Stimulated activated naive B cell treated with anti-CD40 and anti-IgM and Interleukin-4, amounts not matched to agents 10 μg/mL and 1 μg/mL and 100 μg/mL, for 72 hours (primary cell): ENCODE measurements around the gene NLRP9.
"Not testable (repeated sequence)": the region's sequence is repeated elsewhere in the genome, so short reads cannot be mapped to it uniquely, and the experiment has no call there.

Experiments
- ATAC-seq, 2 donors: fragments of 150-1000 bp; cut with Tn5 transposase; replicated peaks; 2 replicates each; pipeline ENCODE4 v1.10.0; 2021; ENCODE audit warnings: moderate library complexity in 1 of 2
- DNase-seq: peaks from one replicate; pipeline ENCODE4 v3.0.0; 2021
- H3K27ac Mint-ChIP-seq: one replicate; pipeline ENCODE4 v1.8.0; 2022; ENCODE audit warnings: mild to moderate bottlenecking, mixed read lengths
- H3K27me3 Mint-ChIP-seq, 2 donors: one replicate each; pipeline ENCODE4 v1.8.0; 2022; ENCODE audit warnings: mixed read lengths in 2 of 2
- H3K36me3 Mint-ChIP-seq, 2 donors: one replicate each; pipeline ENCODE4 v1.8.0; 2022; ENCODE audit warnings: mixed read lengths in 2 of 2, mild to moderate bottlenecking in 1 of 2
- H3K4me1 Mint-ChIP-seq, 2 donors: one replicate each; pipeline ENCODE4 v1.8.0; 2022; ENCODE audit warnings: mixed read lengths in 2 of 2, mild to moderate bottlenecking in 1 of 2
- H3K4me3 Mint-ChIP-seq, 2 donors: one replicate each; pipeline ENCODE4 v1.8.0; 2022; ENCODE audit warnings: mild to moderate bottlenecking in 2 of 2, mixed read lengths in 2 of 2, moderate library complexity in 1 of 2
- H3K9me3 Mint-ChIP-seq, 2 donors: one replicate each; pipeline ENCODE4 v1.8.0; 2022; ENCODE audit warnings: mixed read lengths in 2 of 2, mild to moderate bottlenecking in 1 of 2

The NLRP9 gene

DNA sequence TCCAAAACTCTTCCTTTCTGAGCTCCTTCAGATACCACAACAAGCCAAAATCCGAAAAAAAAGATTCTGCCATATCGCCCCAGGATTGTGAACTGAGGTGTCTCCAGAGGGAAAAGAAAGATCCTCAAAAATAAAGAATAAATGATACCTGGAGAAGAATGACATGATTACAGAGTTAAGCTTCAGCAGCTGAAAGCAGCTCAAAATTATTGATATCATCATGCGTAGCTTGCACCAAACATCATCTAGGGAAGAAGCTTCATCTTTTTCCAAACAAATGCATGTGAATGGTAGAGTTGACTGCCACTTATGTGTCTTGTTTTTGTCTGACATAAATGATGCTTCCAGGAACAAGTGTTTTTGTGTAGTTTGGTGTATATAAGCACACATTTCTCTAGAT lies at the start of gene NLRP9:
NLRP9 (minus strand) TSS at position 101 of the 400 bp plus-strand sequence; CDS start at position 73, 28 bp downstream.
- DNase-seq (no peak), ATAC-seq (no peak)
- H3K27ac Mint-ChIP-seq = no peak within 1 kb of the TSS
- H3K4me3 Mint-ChIP-seq = no peak within 1 kb of the TSS
- H3K27me3 Mint-ChIP-seq = peaks cover 4 to 12% of the 10 kb centered on the region in 2 donors
- H3K4me1 Mint-ChIP-seq = no peaks in the 10 kb centered on the region
- H3K36me3 Mint-ChIP-seq = no peaks in the 10 kb centered on the region
- no peaks in the 10 kb centered on the region for H3K9me3 Mint-ChIP-seq

DNA sequence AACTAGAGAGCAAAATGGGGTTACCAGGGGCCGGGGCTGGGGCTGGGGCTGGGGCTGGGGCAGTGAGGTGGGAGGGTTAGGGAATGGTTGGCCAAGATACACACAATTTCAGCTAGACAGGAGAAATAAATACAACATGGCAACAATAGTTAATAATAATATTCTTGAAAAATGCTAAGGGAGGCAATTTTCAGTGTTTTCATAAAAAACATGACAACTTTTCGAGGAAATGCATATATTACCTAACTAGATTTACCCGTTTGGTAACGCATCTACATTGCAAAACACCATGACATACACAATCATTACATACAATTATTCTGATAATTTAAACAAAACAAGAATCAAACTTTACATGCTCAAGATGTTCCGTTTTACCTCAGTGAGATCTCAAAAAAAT lies 42.9 kb upstream of the NLRP9 start:
- H3K4me1 Mint-ChIP-seq = no peaks in the 10 kb centered on the region
- H3K4me3 Mint-ChIP-seq = no peak overlapping the region
- H3K9me3 Mint-ChIP-seq = no peaks in the 10 kb centered on the region
- no peak for DNase-seq
- no peaks in the 10 kb centered on the region for H3K36me3 Mint-ChIP-seq
- no peak overlapping the region for H3K27ac Mint-ChIP-seq
- peaks cover 36 to 56% of the 10 kb centered on the region in 2 donors for H3K27me3 Mint-ChIP-seq
- ATAC-seq = no peak

DNA sequence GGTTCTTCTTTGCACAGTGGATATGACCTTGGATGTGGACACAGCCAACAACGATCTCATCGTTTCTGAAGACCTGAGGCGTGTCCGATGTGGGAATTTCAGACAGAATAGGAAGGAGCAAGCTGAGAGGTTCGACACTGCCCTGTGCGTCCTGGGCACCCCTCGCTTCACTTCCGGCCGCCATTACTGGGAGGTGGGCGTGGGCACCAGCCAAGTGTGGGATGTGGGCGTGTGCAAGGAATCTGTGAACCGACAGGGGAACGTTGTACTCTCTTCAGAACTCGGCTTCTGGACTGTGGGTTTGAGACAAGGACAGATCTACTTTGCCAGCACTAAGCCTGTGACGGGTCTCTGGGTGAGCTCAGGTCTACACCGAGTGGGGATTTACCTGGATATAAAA lies 40.1 kb upstream of the NLRP9 start:
- DNase-seq = no peak
- no peaks in the 10 kb centered on the region for H3K4me1 Mint-ChIP-seq
- H3K27me3 Mint-ChIP-seq = peaks cover 42 to 70% of the 10 kb centered on the region in 2 donors
- no peak for ATAC-seq
- no peak overlapping the region for H3K4me3 Mint-ChIP-seq
- H3K27ac Mint-ChIP-seq = no peak overlapping the region
- H3K36me3 Mint-ChIP-seq = no peaks in the 10 kb centered on the region
- no peaks in the 10 kb centered on the region for H3K9me3 Mint-ChIP-seq

DNA sequence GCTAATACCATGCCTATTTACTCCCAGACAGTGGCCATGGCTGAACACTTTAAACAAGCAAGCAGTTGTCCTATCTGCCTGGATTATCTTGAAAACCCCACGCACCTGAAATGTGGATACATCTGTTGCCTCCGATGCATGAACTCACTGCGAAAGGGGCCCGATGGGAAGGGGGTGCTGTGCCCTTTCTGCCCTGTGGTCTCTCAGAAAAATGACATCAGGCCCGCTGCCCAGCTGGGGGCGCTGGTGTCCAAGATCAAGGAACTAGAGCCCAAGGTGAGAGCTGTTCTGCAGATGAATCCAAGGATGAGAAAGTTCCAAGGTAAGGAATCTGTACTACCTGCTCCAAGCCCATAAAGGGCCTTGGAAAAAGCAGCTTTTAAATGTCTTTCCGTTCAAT lies 39.3 kb upstream of the NLRP9 start:
- no peak overlapping the region for H3K27ac Mint-ChIP-seq
- H3K36me3 Mint-ChIP-seq = no peaks in the 10 kb centered on the region
- no peaks in the 10 kb centered on the region for H3K4me1 Mint-ChIP-seq
- no peaks in the 10 kb centered on the region for H3K9me3 Mint-ChIP-seq
- peaks cover 42 to 62% of the 10 kb centered on the region in 2 donors for H3K27me3 Mint-ChIP-seq
- no peak for DNase-seq
- ATAC-seq = no peak
- no peak overlapping the region for H3K4me3 Mint-ChIP-seq

DNA sequence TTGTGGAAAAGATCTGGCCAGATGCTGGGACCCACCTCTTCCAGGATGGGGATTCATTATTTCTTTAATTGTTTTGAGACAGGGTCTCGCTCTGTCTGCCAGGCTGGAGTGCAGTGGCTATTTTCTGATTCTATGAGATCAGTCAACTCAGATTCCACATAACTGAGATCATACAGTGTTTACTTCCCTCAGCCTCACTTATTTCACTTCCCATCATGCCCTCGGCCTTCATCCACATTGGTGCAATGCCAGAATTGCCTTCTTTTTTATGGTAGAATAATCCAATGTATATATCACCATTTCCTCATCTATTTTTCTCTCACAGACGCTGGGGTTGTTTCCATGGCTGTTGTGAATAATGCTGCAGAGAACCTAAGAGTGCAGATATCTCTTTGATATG lies 31.4 kb upstream of the NLRP9 start:
- not testable (repeated sequence) for H3K27ac Mint-ChIP-seq, H3K4me1 Mint-ChIP-seq, H3K36me3 Mint-ChIP-seq, DNase-seq, ATAC-seq, H3K4me3 Mint-ChIP-seq
- Mint-ChIP-seq H3K27me3 (peaks cover 24 to 29% of the 10 kb centered on the region in 2 donors), H3K9me3 (peaks cover 8 to 10% of the 10 kb centered on the region in 2 donors)

DNA sequence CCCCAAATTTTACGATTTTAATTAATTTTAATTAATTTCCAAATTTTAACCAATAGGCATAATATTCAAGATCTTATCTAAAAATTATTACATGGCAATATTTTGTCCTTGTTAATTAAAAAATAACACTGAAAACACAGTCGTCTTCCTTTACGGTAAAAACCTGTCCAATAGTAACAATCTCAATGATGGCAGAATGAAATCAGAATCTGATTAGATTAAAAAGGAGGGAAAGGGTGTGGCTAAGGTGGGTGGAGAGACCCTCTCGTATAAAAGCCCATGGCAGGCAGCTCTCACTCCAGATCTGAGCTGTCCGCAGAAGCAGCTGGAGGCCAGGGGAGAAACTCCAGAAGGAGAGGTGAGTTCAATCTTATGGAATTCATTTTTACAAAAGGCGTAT lies 30.6 kb upstream of the NLRP9 start, which contains the start of gene RFPL4AL1:
RFPL4AL1 (plus strand) TSS at position 301 of the 400 bp plus-strand sequence. CDS start 2,687 bp downstream, outside the sequence.
- not testable (repeated sequence) for H3K27ac Mint-ChIP-seq, H3K36me3 Mint-ChIP-seq, DNase-seq, ATAC-seq, H3K4me1 Mint-ChIP-seq, H3K4me3 Mint-ChIP-seq
- Mint-ChIP-seq H3K9me3 (peaks cover 8 to 10% of the 10 kb centered on the region in 2 donors), H3K27me3 (peaks cover 24 to 28% of the 10 kb centered on the region in 2 donors)

DNA sequence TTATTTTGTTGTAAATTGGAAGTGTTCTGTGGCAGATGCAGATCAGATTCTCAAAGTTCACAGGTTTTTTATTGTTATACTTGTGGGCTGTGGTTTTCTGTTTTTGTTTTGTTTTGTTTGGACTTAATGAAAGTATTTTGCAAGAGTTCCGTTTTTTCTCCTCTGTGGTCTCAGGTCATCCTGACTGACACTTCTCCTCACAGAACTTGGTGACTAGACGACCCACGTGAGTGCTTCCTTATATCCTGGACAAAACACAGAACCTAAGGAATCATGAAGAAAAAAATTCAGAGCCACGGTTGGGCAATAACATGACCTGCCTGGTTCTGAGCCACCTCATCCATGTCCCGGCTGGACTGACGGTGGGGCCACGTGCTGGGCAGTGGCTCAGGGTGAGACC lies 28.3 kb upstream of the NLRP9 start:
- no peak for DNase-seq
- no peak for ATAC-seq
- no peaks in the 10 kb centered on the region for H3K4me1 Mint-ChIP-seq
- peaks cover 8 to 10% of the 10 kb centered on the region in 2 donors for H3K9me3 Mint-ChIP-seq
- peaks cover 23 to 24% of the 10 kb centered on the region in 2 donors for H3K27me3 Mint-ChIP-seq
- H3K36me3 Mint-ChIP-seq = no peaks in the 10 kb centered on the region
- H3K27ac Mint-ChIP-seq = no peak overlapping the region
- no peak overlapping the region for H3K4me3 Mint-ChIP-seq

DNA sequence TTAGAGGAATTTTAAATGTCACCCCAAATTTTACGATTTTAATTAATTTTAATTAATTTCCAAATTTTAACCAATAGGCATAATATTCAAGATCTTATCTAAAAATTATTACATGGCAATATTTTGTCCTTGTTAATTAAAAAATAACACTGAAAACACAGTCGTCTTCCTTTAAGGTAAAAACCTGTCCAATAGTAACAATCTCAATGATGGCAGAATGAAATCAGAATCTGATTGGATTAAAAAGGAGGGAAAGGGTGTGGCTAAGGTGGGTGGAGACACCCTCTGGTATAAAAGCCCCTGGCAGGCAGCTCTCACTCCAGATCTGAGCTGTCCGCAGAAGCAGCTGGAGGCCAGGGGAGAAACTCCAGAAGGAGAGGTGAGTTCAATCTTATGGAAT lies 20.6 kb upstream of the NLRP9 start, which contains the start of gene RFPL4A:
RFPL4A (plus strand) TSS at position 301 of the 400 bp plus-strand sequence. CDS start 2,704 bp downstream, outside the sequence.
- not testable (repeated sequence) for ATAC-seq, H3K9me3 Mint-ChIP-seq, H3K4me3 Mint-ChIP-seq, H3K36me3 Mint-ChIP-seq, H3K4me1 Mint-ChIP-seq, H3K27ac Mint-ChIP-seq, DNase-seq
- H3K27me3 Mint-ChIP-seq = peaks cover 18 to 24% of the 10 kb centered on the region in 2 donors

DNA sequence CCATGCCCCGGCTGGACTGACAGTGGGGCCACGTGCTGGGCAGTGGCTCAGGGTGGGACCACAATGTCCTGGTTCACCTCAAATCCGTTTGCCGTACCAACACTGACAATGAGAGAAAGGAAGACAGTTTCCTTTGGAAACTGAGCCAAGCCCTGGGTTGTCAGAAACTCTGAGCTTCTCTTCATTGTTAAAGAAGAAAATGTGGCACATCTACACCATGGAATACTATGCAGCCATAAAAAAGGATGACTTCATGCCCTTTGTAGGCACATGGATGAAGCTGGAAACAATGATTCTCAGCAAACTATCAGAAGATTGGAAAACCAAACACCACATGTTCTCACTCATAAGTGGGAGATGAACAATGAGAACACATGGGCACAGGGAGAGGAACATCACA lies 18.6 kb upstream of the NLRP9 start:
- H3K9me3 Mint-ChIP-seq, ATAC-seq, H3K4me1 Mint-ChIP-seq, H3K4me3 Mint-ChIP-seq, H3K36me3 Mint-ChIP-seq, DNase-seq, H3K27ac Mint-ChIP-seq: not testable (repeated sequence)
- peaks cover 22 to 33% of the 10 kb centered on the region in 2 donors for H3K27me3 Mint-ChIP-seq

DNA sequence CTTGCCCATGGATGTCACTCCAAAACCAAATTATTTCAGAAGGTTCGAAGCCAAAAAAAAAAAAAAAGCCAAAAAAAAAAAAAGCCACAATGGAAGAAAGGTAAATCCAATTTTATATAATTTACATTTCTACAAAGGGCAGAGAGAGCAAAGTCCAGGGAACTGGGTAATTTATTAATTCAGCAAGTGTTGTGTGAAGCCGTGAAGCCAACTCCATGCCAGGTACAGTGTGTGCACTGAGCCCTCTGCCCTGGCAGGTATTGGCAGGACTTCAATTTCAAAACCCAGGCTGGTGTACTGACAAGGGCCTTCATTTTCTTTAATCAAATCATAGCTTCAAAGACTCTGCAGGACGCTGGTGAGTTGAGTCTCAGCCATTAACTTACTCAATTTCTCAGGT lies 15.2 kb upstream of the NLRP9 start:
- Mint-ChIP-seq H3K27ac (no peak overlapping the region), H3K4me1 (no peaks in the 10 kb centered on the region), H3K36me3 (no peaks in the 10 kb centered on the region), H3K9me3 (peaks cover 0 to 4% of the 10 kb centered on the region in 2 donors), H3K4me3 (no peak overlapping the region), H3K27me3 (peaks cover 17 to 26% of the 10 kb centered on the region in 2 donors)
- ATAC-seq = no peak
- no peak for DNase-seq

DNA sequence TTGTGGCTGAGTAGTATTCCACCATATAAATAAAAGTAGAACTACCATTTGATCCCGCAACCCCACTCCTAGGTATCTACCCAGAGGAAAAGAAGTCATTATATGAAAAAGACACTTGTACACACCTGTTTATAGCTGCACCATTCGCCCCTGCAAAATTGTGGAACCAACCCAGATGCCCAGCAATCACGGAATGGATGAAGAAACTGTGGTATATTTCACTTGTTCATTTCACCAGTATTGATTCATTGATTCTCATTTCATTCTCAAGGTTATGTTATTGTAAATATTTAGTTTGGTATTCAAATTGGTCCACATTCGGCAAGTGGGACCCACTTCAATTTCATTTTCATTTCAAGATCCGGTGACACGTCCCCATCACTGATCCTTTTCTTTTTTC lies 12.5 kb upstream of the NLRP9 start:
- H3K27me3 Mint-ChIP-seq = peaks cover 8 to 15% of the 10 kb centered on the region in 2 donors
- no peak overlapping the region for H3K4me3 Mint-ChIP-seq
- no peak overlapping the region for H3K27ac Mint-ChIP-seq
- no peak for ATAC-seq
- no peaks in the 10 kb centered on the region for H3K9me3 Mint-ChIP-seq
- no peak for DNase-seq
- no peaks in the 10 kb centered on the region for H3K36me3 Mint-ChIP-seq
- H3K4me1 Mint-ChIP-seq = no peaks in the 10 kb centered on the region

DNA sequence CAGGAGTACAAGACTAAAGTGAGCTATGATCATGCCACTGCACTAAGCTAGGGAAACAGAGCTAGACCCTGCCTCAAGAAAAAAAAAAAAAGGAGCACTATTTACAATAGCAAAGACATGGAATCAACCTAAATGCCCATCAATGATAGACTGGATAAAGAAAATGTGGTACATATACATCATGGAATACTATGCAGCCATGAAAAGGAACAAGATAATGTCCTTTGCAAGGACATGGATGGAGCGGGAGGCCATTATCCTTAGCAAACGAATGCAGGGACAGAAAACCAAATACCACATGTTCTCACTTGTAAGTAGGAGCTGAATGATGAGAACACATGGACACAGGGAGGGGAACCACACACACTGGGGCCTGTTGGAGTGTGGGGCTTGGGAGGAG lies 7.8 kb downstream of the NLRP9 start:
- H3K27ac Mint-ChIP-seq, ATAC-seq, H3K4me1 Mint-ChIP-seq, H3K9me3 Mint-ChIP-seq, H3K27me3 Mint-ChIP-seq, H3K36me3 Mint-ChIP-seq, DNase-seq, H3K4me3 Mint-ChIP-seq: not testable (repeated sequence)

DNA sequence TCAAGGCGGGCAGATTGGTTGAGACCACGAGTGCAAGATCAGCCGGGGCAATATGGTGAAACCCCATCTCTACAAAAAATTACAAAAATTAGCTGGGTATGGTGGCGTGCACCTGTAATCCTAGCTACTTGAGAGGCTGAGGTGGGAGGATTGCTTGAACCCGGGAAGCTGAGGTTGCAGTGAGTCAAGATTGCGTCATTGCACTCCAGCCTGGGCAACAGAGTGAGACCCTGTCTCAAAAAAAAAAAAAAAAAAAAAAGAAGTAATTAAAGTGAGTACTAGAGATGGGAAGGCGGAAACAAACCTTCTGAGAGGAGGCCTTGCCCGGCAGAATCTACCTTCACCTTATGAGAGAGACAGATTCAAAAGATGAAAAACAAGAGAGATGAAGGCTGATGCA lies 14.7 kb downstream of the NLRP9 start:
- H3K36me3 Mint-ChIP-seq = peaks cover 3 to 7% of the 10 kb centered on the region in 2 donors
- H3K9me3 Mint-ChIP-seq = peaks cover 17 to 22% of the 10 kb centered on the region in 2 donors
- peaks cover 37 to 41% of the 10 kb centered on the region in 2 donors for H3K27me3 Mint-ChIP-seq

DNA sequence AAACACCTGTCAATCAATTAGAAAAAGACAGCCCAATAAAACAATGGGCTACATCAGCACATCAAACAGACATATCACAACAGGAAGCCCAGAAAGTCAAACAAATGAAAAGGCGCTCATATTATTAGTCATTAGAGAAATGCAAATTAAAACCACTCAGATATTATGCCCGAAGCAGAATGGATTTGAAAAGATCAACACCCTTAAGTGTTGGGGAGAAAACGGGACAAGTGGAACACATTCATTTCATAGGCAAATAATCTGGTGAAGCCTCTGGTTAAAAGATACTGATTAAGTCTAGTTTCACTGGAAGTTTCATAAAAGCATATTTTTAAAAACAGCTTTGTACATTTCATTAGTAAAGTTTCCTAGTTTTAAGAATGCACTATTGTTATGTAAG lies 17.4 kb downstream of the NLRP9 start:
- peaks cover 48 to 64% of the 10 kb centered on the region in 2 donors for H3K27me3 Mint-ChIP-seq
- H3K4me1 Mint-ChIP-seq = no peaks in the 10 kb centered on the region

More for the DNA sequence above, 14.7 kb downstream of the NLRP9 start:
- Mint-ChIP-seq H3K27ac (no peak overlapping the region), H3K4me3 (no peak overlapping the region), H3K4me1 (no peaks in the 10 kb centered on the region)
- ATAC-seq = no peak
- DNase-seq = no peak

DNA sequence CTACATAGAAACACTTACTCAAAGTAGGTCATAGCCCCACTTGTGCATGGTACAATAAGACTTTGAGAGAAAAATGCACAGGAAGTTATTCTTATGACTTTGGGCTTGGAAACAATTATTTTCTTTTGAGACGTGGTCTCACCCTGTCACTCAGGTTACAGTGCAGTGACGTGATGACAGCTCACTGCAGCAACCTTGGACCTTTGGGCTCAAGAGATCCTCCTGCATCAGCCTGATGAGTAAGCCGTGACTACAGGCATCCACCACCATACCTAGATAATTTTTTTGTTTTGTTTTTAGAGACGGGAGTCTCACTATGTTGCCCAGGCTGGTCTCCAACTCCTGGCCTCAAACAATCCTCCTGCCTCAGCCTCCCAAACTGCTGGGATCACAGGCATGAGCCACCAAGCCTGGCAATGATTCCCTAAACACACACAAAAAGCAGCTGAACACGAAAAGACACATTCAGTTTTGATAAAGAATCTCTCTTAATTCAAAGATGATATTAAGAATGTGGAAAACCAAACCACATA lies 17.9 kb downstream of the NLRP9 start:
- H3K27ac Mint-ChIP-seq = no peak overlapping the region
- no peak for ATAC-seq
- DNase-seq = no peak
- no peak overlapping the region for H3K4me3 Mint-ChIP-seq
- H3K9me3 Mint-ChIP-seq = peaks cover 17 to 22% of the 10 kb centered on the region in 2 donors
- H3K4me1 Mint-ChIP-seq = no peaks in the 10 kb centered on the region
- H3K27me3 Mint-ChIP-seq = peaks cover 45 to 58% of the 10 kb centered on the region in 2 donors
- peaks cover 3 to 7% of the 10 kb centered on the region in 2 donors for H3K36me3 Mint-ChIP-seq

More for the DNA sequence above, 17.4 kb downstream of the NLRP9 start:
- no peak for DNase-seq
- H3K36me3 Mint-ChIP-seq = peaks cover 3 to 7% of the 10 kb centered on the region in 2 donors
- no peak overlapping the region for H3K4me3 Mint-ChIP-seq
- ATAC-seq = no peak
- H3K9me3 Mint-ChIP-seq = peaks cover 17 to 22% of the 10 kb centered on the region in 2 donors
- no peak overlapping the region for H3K27ac Mint-ChIP-seq
